ENCODE measurements around the gene WDR59. TPM values are rescaled to one million over a fixed set of nuclear protein-coding genes. Genes with fewer than 3 reads are reported as not detected.

WDR59 gene
- total RNA-seq, 4 donors from 2014 or later, result 26.2 to 153 (median 59.1) TPM

GRCh38 chr16:74832228-74832627, 152.7 kb downstream of the WDR59 start:
- Histone ChIP-seq H3K4me3 (no peak overlapping the region), H3K9me3 (peaks cover 4% of the 10 kb centered on the region), H3K27ac (no peak overlapping the region), H3K4me1 (peaks cover 4% of the 10 kb centered on the region), H3K36me3 (no peaks in the 10 kb centered on the region), H3K27me3 (no peaks in the 10 kb centered on the region)
- DNase-seq (ENCODE audit: low spot score in 2 of 2), result no peak
- TF ChIP-seq POLR2AphosphoS5 (IDR thresholded peaks at IDR 0.05) (no peak), POLR2A (IDR thresholded peaks at IDR 0.05) (no peak), CTCF (IDR thresholded peaks at IDR 0.05) (no peak), EP300 (IDR thresholded peaks at IDR 0.05) (no peak)
- 45% methylated on average over 5 of the region's 5 CpGs for WGBS

GRCh38 chr16:74831467-74831866, 153.5 kb downstream of the WDR59 start:
- no peaks in the 10 kb centered on the region for H3K27me3 ChIP-seq
- no peak for DNase-seq (ENCODE audit: low spot score in 2 of 2)
- peaks cover 4% of the 10 kb centered on the region for H3K9me3 ChIP-seq
- no peaks in the 10 kb centered on the region for H3K36me3 ChIP-seq
- no peak overlapping the region for H3K27ac ChIP-seq
- 65% methylated on average over 5 of the region's 5 CpGs for WGBS
- H3K4me3 ChIP-seq, result no peak overlapping the region
- no peak for TF ChIP-seq CTCF (IDR thresholded peaks at IDR 0.05)
- TF ChIP-seq EP300 (IDR thresholded peaks at IDR 0.05), result no peak
- no peak for TF ChIP-seq POLR2AphosphoS5 (IDR thresholded peaks at IDR 0.05)
- TF ChIP-seq POLR2A (IDR thresholded peaks at IDR 0.05), result no peak
- no peaks in the 10 kb centered on the region for H3K4me1 ChIP-seq

GRCh38 chr16:74830648-74831047, 154.3 kb downstream of the WDR59 start:
- Histone ChIP-seq H3K27ac (no peak overlapping the region), H3K27me3 (no peaks in the 10 kb centered on the region), H3K9me3 (peaks cover 4% of the 10 kb centered on the region), H3K4me3 (no peak overlapping the region), H3K4me1 (no peaks in the 10 kb centered on the region), H3K36me3 (no peaks in the 10 kb centered on the region)
- WGBS, result 41% methylated on average over 3 of the region's 3 CpGs
- TF ChIP-seq POLR2A (IDR thresholded peaks at IDR 0.05) (no peak), EP300 (IDR thresholded peaks at IDR 0.05) (no peak), CTCF (IDR thresholded peaks at IDR 0.05) (no peak), POLR2AphosphoS5 (IDR thresholded peaks at IDR 0.05) (no peak)
- DNase-seq (ENCODE audit: low spot score in 2 of 2), result no peak

- Histone ChIP-seq H3K36me3 (no peaks in the 10 kb centered on the region), H3K27ac (no peak overlapping the region), H3K9me3 (peaks cover 4% of the 10 kb centered on the region), H3K4me1 (no peaks in the 10 kb centered on the region), H3K4me3 (no peak overlapping the region), H3K27me3 (no peaks in the 10 kb centered on the region)
- WGBS, result 65% methylated on average over 5 of the region's 5 CpGs
- DNase-seq (ENCODE audit: low spot score in 2 of 2), result no peak
- no peak for TF ChIP-seq EP300 (IDR thresholded peaks at IDR 0.05)
These were observed 155.3 kb downstream of the WDR59 start for GRCh38 chr16:74829637-74830036.

GRCh38 chr16:74825941-74826340, 159.0 kb downstream of the WDR59 start:
- 50% methylated on average over 5 of the region's 5 CpGs for WGBS
- TF ChIP-seq POLR2AphosphoS5 (IDR thresholded peaks at IDR 0.05), result no peak
- TF ChIP-seq EP300 (IDR thresholded peaks at IDR 0.05), result no peak
- TF ChIP-seq POLR2A (IDR thresholded peaks at IDR 0.05), result no peak
- no peak for TF ChIP-seq CTCF (IDR thresholded peaks at IDR 0.05)
- DNase-seq (ENCODE audit: low spot score in 2 of 2), result no peak
- Histone ChIP-seq H3K4me1 (no peaks in the 10 kb centered on the region), H3K4me3 (no peak overlapping the region), H3K27ac (no peak overlapping the region), H3K9me3 (peaks cover 4% of the 10 kb centered on the region), H3K27me3 (no peaks in the 10 kb centered on the region), H3K36me3 (no peaks in the 10 kb centered on the region)

GRCh38 chr16:74825016-74825415, 159.9 kb downstream of the WDR59 start:
- Histone ChIP-seq H3K4me3 (no peak overlapping the region), H3K36me3 (no peaks in the 10 kb centered on the region), H3K27ac (no peak overlapping the region), H3K4me1 (no peaks in the 10 kb centered on the region), H3K9me3 (peaks cover 4% of the 10 kb centered on the region), H3K27me3 (no peaks in the 10 kb centered on the region)
- 97% methylated on average over 3 of the region's 3 CpGs for WGBS
- TF ChIP-seq POLR2A (IDR thresholded peaks at IDR 0.05), result no peak
- no peak for TF ChIP-seq CTCF (IDR thresholded peaks at IDR 0.05)
- TF ChIP-seq EP300 (IDR thresholded peaks at IDR 0.05), result no peak
- TF ChIP-seq POLR2AphosphoS5 (IDR thresholded peaks at IDR 0.05), result no peak
- DNase-seq (ENCODE audit: low spot score in 2 of 2), result no peak
